WTC11 (cell line): ENCODE results near the gene ING2. TPM values are rescaled to one million over a fixed set of nuclear protein-coding genes. Genes with fewer than 3 reads are reported as not detected.

Experiments
- ATAC-seq: fragments of 200-7000 bp; cut with Tn5 transposase; 2 replicates; pipeline ENCODE4 v1.10.0; 2021; ENCODE audit warnings: mild to moderate bottlenecking, moderate library complexity
- CTCF ChIA-PET: fragments of 300-600 bp; sonication (Branson Sonifier 250); formaldehyde crosslinking; loops from one replicate; lab custom pipeline; 2021; ENCODE audit warnings: antibody characterized with exemption; lab: Charles Lee
- POLR2A ChIA-PET: fragments of 350-600 bp; sonication (Branson Sonifier 250); formaldehyde crosslinking; loops from one replicate; lab custom pipeline; 2021; ENCODE audit warnings: antibody characterized with exemption; lab: Charles Lee
- DNase-seq: peaks from one replicate; pipeline ENCODE4 v3.0.0; 2021; ENCODE audit warnings: low spot score
- H3K27ac Mint-ChIP-seq: 2 replicates; pipeline ENCODE4 v1.8.0; 2021; ENCODE audit warnings: mixed read lengths
- H3K27me3 Mint-ChIP-seq: 2 replicates; pipeline ENCODE4 v1.8.0; 2021; ENCODE audit warnings: low read depth, mild to moderate bottlenecking, moderate library complexity, mixed read lengths
- H3K36me3 Mint-ChIP-seq: 2 replicates; pipeline ENCODE4 v1.8.0; 2021; ENCODE audit warnings: mixed read lengths
- H3K4me1 Mint-ChIP-seq: 2 replicates; pipeline ENCODE4 v1.8.0; 2022; ENCODE audit warnings: mixed read lengths
- H3K4me3 Mint-ChIP-seq: 2 replicates; pipeline ENCODE4 v1.8.0; 2021; ENCODE audit warnings: mild to moderate bottlenecking, moderate library complexity, mixed read lengths
- H3K9me3 Mint-ChIP-seq: 2 replicates; pipeline ENCODE4 v1.8.0; 2021; ENCODE audit warnings: mixed read lengths
- CREM ChIP-seq: sonication (generic); formaldehyde crosslinking; IDR thresholded peaks from 2 replicates; pipeline ENCODE4 v1.8.1; 2022; ENCODE audit warnings: mild to moderate bottlenecking, missing genetic modification reagents, moderate library complexity
- E2F1 ChIP-seq: sonication (generic); formaldehyde crosslinking; IDR thresholded peaks from 2 replicates; pipeline ENCODE4 v1.8.0; 2022; ENCODE audit warnings: mild to moderate bottlenecking, missing genetic modification reagents
- ERG ChIP-seq: fragments of 250-450 bp; sonication (Bioruptor Pico); IDR thresholded peaks from 2 replicates; pipeline ENCODE4 v1.8.0; 2021; ENCODE audit warnings: mild to moderate bottlenecking
- FOXK1 ChIP-seq: sonication (generic); formaldehyde crosslinking; IDR thresholded peaks from 2 replicates; pipeline ENCODE4 v1.8.0; 2022; ENCODE audit warnings: mild to moderate bottlenecking, moderate library complexity, missing genetic modification reagents
- NFE2L1 ChIP-seq: sonication (generic); formaldehyde crosslinking; IDR thresholded peaks from 2 replicates; pipeline ENCODE4 v1.8.1; 2023; ENCODE audit warnings: missing genetic modification reagents
- PRDM15 ChIP-seq: sonication (generic); formaldehyde crosslinking; IDR thresholded peaks from 2 replicates; pipeline ENCODE4 v1.8.0; 2022; ENCODE audit warnings: missing genetic modification reagents
- PREB ChIP-seq: sonication (generic); formaldehyde crosslinking; IDR thresholded peaks from 2 replicates; pipeline ENCODE4 v1.8.1; 2022; ENCODE audit warnings: mild to moderate bottlenecking, missing genetic modification reagents, moderate library complexity, borderline replicate concordance
- SMAD4 ChIP-seq: sonication (generic); formaldehyde crosslinking; IDR thresholded peaks from 2 replicates; pipeline ENCODE4 v1.8.0; 2022; ENCODE audit warnings: mild to moderate bottlenecking, missing genetic modification reagents
- TP53 ChIP-seq: sonication (generic); formaldehyde crosslinking; IDR thresholded peaks from 2 replicates; pipeline ENCODE4 v1.8.1; 2023; ENCODE audit warnings: mild to moderate bottlenecking, missing genetic modification reagents
- ZBTB21 ChIP-seq: sonication (generic); formaldehyde crosslinking; IDR thresholded peaks from 2 replicates; pipeline ENCODE4 v1.8.1; 2023; ENCODE audit warnings: mild to moderate bottlenecking, missing genetic modification reagents, borderline replicate concordance
- ZNF138 ChIP-seq: sonication (generic); formaldehyde crosslinking; conservative IDR thresholded peaks from 2 replicates; pipeline ENCODE4 v1.8.1; 2022; ENCODE audit warnings: mild to moderate bottlenecking, moderate library complexity, missing genetic modification reagents
- ZNF317 ChIP-seq: sonication (generic); formaldehyde crosslinking; IDR thresholded peaks from 2 replicates; pipeline ENCODE4 v1.8.1; 2023; ENCODE audit warnings: low read depth, mild to moderate bottlenecking, moderate library complexity, missing genetic modification reagents, borderline replicate concordance
- ZNF416 ChIP-seq: fragments of 250-450 bp; sonication (Bioruptor Pico); IDR thresholded peaks from 2 replicates; pipeline ENCODE4 v1.9.0; 2021; ENCODE audit warnings: mild to moderate bottlenecking, inconsistent platforms
- total RNA-seq: library from RNA; stranded (reverse); gene quantifications from 3 replicates; pipeline ENCODE4 v1.2.3, GENCODE V29; 2021
- TF ChIP-seq, protein P1 (sequence below): sonication (generic); formaldehyde crosslinking; IDR thresholded peaks from 2 replicates; pipeline ENCODE4 v1.8.1; 2023; ENCODE audit warnings: mild to moderate bottlenecking, missing genetic modification reagents
- TF ChIP-seq, protein P2 (sequence below): sonication (generic); formaldehyde crosslinking; IDR thresholded peaks from 2 replicates; pipeline ENCODE4 v1.8.1; 2022; ENCODE audit warnings: low read depth, missing genetic modification reagents, borderline replicate concordance
- TF ChIP-seq, protein P3 (sequence below): sonication (generic); formaldehyde crosslinking; IDR thresholded peaks from 2 replicates; pipeline ENCODE4 v1.8.1; 2023; ENCODE audit warnings: mild to moderate bottlenecking, missing genetic modification reagents, borderline replicate concordance
- TF ChIP-seq, protein P4 (sequence below): fragments of 250-450 bp; sonication (Bioruptor Pico); conservative IDR thresholded peaks from 2 replicates; pipeline ENCODE4 v1.9.0; 2021; ENCODE audit warnings: mild to moderate bottlenecking

Gene ING2
- total RNA-seq, 1 experiment from 2014 or later, result 12.0 TPM

DNA sequence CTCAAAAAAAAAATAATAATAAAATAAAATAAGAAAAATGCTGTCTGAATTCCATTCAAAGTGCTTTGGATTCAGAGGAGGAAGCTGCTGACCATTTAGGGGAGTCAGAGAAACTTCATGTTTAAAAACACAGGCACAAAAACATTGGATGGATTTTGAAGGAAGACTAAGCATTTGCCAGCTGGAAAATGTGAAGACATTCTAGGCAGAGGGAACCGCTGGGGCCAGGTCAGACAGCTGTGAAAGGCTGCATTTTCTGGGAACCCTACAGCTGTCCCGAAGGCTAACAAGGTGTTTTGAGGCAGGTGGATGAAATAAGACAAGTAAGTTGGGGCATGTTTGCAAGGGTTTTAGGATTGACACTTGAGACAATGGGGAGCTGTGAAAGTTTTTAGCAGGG lies 38.6 kb downstream of the ING2 start:
- DNase-seq, result no peak
- no peak overlapping the region for H3K27ac Mint-ChIP-seq
- no peak overlapping the region for H3K4me3 Mint-ChIP-seq
- no peak for ATAC-seq
- peaks cover 13% of the 10 kb centered on the region for H3K9me3 Mint-ChIP-seq
- ChIA-PET POLR2A (no interaction called here), CTCF (no interaction called here)
- peaks cover 9% of the 10 kb centered on the region for H3K36me3 Mint-ChIP-seq
- H3K27me3 Mint-ChIP-seq, result no peaks in the 10 kb centered on the region; the same call in 1 of the 2 replicates
- TF ChIP-seq ZNF317 (CRISPR knock-in tag) (no peak), SMAD4 (CRISPR knock-in tag) (no peak), NFE2L1 (CRISPR knock-in tag) (no peak), E2F1 (CRISPR knock-in tag) (no peak), ZNF138 (CRISPR knock-in tag) (no peak), CREM (CRISPR knock-in tag) (no peak), ZBTB21 (CRISPR knock-in tag) (no peak), FOXK1 (CRISPR knock-in tag) (no peak), ZNF416 (CRISPR knock-in tag) (no peak)
- TF ChIP-seq, protein P1, sequence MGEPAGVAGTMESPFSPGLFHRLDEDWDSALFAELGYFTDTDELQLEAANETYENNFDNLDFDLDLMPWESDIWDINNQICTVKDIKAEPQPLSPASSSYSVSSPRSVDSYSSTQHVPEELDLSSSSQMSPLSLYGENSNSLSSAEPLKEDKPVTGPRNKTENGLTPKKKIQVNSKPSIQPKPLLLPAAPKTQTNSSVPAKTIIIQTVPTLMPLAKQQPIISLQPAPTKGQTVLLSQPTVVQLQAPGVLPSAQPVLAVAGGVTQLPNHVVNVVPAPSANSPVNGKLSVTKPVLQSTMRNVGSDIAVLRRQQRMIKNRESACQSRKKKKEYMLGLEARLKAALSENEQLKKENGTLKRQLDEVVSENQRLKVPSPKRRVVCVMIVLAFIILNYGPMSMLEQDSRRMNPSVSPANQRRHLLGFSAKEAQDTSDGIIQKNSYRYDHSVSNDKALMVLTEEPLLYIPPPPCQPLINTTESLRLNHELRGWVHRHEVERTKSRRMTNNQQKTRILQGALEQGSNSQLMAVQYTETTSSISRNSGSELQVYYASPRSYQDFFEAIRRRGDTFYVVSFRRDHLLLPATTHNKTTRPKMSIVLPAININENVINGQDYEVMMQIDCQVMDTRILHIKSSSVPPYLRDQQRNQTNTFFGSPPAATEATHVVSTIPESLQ (CRISPR knock-in tag), result no peak
- TF ChIP-seq, protein P2, sequence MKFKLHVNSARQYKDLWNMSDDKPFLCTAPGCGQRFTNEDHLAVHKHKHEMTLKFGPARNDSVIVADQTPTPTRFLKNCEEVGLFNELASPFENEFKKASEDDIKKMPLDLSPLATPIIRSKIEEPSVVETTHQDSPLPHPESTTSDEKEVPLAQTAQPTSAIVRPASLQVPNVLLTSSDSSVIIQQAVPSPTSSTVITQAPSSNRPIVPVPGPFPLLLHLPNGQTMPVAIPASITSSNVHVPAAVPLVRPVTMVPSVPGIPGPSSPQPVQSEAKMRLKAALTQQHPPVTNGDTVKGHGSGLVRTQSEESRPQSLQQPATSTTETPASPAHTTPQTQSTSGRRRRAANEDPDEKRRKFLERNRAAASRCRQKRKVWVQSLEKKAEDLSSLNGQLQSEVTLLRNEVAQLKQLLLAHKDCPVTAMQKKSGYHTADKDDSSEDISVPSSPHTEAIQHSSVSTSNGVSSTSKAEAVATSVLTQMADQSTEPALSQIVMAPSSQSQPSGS (CRISPR knock-in tag), result no peak
- TF ChIP-seq, protein P3, sequence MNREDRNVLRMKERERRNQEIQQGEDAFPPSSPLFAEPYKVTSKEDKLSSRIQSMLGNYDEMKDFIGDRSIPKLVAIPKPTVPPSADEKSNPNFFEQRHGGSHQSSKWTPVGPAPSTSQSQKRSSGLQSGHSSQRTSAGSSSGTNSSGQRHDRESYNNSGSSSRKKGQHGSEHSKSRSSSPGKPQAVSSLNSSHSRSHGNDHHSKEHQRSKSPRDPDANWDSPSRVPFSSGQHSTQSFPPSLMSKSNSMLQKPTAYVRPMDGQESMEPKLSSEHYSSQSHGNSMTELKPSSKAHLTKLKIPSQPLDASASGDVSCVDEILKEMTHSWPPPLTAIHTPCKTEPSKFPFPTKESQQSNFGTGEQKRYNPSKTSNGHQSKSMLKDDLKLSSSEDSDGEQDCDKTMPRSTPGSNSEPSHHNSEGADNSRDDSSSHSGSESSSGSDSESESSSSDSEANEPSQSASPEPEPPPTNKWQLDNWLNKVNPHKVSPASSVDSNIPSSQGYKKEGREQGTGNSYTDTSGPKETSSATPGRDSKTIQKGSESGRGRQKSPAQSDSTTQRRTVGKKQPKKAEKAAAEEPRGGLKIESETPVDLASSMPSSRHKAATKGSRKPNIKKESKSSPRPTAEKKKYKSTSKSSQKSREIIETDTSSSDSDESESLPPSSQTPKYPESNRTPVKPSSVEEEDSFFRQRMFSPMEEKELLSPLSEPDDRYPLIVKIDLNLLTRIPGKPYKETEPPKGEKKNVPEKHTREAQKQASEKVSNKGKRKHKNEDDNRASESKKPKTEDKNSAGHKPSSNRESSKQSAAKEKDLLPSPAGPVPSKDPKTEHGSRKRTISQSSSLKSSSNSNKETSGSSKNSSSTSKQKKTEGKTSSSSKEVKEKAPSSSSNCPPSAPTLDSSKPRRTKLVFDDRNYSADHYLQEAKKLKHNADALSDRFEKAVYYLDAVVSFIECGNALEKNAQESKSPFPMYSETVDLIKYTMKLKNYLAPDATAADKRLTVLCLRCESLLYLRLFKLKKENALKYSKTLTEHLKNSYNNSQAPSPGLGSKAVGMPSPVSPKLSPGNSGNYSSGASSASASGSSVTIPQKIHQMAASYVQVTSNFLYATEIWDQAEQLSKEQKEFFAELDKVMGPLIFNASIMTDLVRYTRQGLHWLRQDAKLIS (CRISPR knock-in tag), result no peak
- H3K4me1 Mint-ChIP-seq, result peaks cover 19% of the 10 kb centered on the region

DNA sequence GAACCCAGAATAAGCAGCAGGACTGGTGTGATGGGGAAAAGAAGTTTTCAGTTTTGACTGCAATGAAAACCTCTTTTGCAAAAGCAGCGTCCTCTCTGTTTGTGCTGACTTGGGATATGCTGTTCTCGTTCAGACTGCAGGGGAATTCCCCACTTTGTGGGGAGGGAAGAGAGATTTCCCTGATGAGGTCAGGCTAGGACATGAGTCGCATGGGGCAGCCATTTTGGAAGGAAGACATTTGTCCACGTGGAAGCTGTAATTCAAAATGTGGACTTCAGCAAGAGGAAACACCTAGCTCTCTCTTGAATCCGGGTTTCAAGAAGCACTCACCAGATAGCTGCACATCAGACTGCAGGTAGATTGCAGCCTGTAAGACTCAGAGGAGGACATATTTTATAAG lies 39.3 kb downstream of the ING2 start:
- ChIA-PET CTCF (no interaction called here), POLR2A (no interaction called here)
- H3K27me3 Mint-ChIP-seq, result no peaks in the 10 kb centered on the region; the same call in 1 of the 2 replicates
- H3K27ac Mint-ChIP-seq, result no peak overlapping the region
- H3K4me1 Mint-ChIP-seq, result peaks cover 19% of the 10 kb centered on the region
- DNase-seq, result no peak
- no peak for ATAC-seq
- H3K36me3 Mint-ChIP-seq, result peaks cover 9% of the 10 kb centered on the region
- no peak overlapping the region for H3K4me3 Mint-ChIP-seq
- peaks cover 13% of the 10 kb centered on the region for H3K9me3 Mint-ChIP-seq
- TF ChIP-seq ZNF416 (CRISPR knock-in tag) (no peak), PREB (CRISPR knock-in tag) (no peak), ERG (CRISPR knock-in tag) (no peak), TP53 (no peak), PRDM15 (CRISPR knock-in tag) (no peak)
- TF ChIP-seq, protein P4, sequence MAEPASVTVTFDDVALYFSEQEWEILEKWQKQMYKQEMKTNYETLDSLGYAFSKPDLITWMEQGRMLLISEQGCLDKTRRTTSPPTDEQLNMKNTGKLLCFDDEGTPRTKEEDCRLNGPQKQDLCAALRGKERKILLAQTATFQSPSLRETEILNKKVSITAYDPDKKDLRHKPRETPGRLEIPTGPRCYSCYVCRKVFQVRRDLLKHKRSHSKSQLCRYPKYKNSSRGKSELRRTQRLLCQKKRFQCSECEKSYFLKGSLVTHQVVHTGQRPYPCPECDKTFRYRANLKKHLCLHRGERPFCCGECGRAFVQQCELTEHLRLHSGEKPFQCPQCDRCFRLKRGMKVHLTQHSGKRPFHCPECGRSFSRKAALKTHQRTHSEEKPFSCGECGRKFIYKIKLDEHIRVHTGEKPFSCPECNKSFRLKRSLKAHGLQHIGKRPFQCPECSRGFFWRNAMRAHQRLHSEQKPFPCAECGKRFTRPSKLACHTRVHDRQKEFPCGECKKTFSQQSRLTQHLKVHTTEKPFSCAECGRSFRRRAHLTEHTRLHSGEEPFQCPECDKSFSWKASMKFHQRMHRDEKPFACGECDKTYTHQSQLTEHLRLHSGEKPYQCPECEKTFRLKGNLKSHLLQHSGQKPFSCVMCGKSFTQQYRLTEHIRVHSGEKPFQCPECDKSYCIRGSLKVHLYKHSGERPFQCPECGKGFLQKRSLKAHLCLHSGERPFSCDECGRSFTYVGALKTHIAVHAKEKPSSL (CRISPR knock-in tag), result no peak
